Fibroblast of mammary gland (primary cell): Measurements from ENCODE around the gene AZGP1.

Experiments used
- DNase-seq: peaks from one replicate; pipeline ENCODE4 v3.0.0-alpha.2; 2010; ENCODE audit warnings: low read depth
- H3K4me3 ChIP-seq: 2 replicates; pipeline ENCODE4 v1.5.1; 2011; ENCODE audit warnings: low read depth, mild to moderate bottlenecking, low read length, moderate library complexity; ENCODE audit not compliant: control insufficient read depth
- TF ChIP-seq, protein P1 (sequence below): conservative IDR thresholded peaks from 2 replicates; pipeline ENCODE4 v1.5.1; 2011; ENCODE audit warnings: low read depth, low read length, inconsistent platforms; ENCODE audit not compliant: control insufficient read depth, insufficient read depth

The AZGP1 gene

DNA sequence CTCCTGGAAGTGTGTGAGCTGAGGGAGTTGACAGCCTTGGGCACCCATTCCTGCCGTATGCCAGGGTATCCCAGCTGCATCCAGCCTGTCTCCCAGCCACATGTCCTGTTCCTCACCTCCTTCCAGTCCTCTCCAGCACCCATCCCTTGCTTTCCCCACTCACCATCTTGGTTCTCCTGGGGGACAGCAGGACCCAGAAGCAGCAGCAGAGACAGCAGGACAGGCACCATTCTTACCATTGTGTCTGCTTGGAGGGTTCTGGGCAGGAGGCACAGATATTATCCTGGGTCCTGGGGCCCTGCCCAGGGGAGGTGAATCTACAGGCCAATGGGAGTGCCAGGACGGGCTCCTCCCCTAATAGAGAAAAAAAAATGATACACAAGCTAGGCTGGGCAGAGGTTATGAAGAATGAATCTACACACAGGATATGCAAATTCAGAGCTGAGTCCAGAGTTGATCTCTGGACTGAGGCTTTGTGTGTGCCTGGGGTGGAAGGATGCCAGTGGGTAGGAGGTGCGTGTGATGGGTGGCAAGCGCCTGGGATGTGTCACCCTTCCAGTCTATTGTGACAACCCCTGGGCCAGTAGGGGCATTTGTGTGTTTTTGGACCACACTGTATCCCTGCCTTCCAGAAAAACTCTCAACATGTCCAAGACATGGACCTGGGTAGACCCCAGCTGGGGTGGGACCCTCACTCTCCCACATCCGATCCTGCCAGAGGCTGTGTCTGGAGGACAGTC is at the start of gene AZGP1:
Gene AZGP1, minus strand, starts transcription at position 250 of the 740 bp plus-strand sequence. Its CDS starts 11 bp downstream, at position 239.
- peak; percentile 7 for DNase-seq
- H3K4me3 ChIP-seq: no peak within 1 kb of the TSS
- TF ChIP-seq, protein P1, sequence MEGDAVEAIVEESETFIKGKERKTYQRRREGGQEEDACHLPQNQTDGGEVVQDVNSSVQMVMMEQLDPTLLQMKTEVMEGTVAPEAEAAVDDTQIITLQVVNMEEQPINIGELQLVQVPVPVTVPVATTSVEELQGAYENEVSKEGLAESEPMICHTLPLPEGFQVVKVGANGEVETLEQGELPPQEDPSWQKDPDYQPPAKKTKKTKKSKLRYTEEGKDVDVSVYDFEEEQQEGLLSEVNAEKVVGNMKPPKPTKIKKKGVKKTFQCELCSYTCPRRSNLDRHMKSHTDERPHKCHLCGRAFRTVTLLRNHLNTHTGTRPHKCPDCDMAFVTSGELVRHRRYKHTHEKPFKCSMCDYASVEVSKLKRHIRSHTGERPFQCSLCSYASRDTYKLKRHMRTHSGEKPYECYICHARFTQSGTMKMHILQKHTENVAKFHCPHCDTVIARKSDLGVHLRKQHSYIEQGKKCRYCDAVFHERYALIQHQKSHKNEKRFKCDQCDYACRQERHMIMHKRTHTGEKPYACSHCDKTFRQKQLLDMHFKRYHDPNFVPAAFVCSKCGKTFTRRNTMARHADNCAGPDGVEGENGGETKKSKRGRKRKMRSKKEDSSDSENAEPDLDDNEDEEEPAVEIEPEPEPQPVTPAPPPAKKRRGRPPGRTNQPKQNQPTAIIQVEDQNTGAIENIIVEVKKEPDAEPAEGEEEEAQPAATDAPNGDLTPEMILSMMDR: no peak

DNA sequence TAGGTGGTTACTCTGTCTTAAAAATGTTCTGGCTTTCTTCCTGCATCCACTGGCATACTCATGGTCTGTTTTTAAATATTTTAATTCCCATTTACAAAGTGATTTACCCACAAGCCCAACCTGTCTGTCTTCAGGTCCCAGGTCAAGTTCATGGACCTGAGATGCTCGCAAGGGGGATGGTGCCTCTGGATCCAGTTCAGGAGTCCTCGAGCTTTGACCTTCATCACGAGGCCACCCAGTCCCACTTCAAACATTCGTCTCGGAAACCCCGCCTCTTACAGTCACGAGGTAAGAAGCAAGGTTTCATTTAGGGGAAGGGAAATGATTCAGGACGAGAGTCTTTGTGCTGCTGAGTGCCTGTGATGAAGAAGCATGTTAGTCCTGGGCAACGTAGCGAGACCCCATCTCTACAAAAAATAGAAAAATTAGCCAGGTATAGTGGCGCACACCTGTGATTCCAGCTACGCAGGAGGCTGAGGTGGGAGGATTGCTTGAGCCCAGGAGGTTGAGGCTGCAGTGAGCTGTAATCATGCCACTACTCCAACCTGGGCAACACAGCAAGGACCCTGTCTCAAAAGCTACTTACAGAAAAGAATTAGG is 48.3 kb upstream of the AZGP1 start:
- no peak for DNase-seq
- TF ChIP-seq, protein P1: no peak

DNA sequence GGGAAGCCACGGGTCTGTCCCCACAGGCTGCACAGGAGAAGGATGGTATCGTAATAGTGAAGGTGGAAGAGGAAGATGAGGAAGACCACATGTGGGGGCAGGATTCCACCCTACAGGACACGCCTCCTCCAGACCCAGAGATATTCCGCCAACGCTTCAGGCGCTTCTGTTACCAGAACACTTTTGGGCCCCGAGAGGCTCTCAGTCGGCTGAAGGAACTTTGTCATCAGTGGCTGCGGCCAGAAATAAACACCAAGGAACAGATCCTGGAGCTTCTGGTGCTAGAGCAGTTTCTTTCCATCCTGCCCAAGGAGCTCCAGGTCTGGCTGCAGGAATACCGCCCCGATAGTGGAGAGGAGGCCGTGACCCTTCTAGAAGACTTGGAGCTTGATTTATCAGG is 47.7 kb upstream of the AZGP1 start:
- no peak for DNase-seq
- no peak overlapping the region for H3K4me3 ChIP-seq
- TF ChIP-seq, protein P1: no peak

More for the DNA sequence above, 48.3 kb upstream of the AZGP1 start:
- no peak overlapping the region for H3K4me3 ChIP-seq

DNA sequence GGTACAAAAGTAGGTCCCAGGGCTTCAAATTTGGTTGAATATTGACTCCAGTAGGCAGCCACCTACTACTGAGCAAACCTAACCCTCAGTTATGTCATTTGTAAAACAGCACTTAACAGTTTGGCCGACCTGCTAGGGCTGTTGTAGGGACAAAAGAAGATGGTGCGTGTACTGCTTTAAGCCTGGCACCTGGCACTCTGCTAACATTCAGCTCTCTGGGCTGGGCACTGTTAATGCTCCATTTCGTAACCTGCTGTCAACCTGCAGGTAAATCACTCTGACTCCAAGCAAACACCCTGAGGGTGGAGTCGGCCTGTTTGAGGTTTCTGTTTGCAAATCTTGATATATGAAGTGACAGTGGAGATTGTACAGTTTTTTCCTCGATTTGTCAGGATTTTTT is 46.8 kb upstream of the AZGP1 start:
- TF ChIP-seq, protein P1: no peak
- no peak overlapping the region for H3K4me3 ChIP-seq

DNA sequence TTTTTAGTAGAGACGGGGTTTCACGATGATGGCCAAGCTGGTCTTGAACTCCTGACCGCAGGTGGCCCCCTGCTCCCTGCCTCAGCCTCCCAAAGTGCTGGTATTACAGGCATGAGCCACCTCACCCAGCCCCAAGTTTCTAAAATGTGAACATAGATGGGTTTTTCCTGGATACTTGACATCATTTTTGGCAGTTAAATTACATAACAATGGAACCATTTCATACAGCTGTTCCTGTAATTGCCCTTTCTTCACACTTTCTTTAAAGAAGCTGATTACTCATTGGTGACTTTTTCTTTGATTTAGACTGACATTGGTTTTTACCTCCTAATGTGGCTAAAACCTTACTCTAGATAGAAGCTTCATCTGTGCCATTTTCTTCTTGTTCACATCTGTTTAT is 45.5 kb upstream of the AZGP1 start:
- TF ChIP-seq, protein P1: no peak
- H3K4me3 ChIP-seq: no peak overlapping the region
- DNase-seq: no peak

More for the DNA sequence above, 46.8 kb upstream of the AZGP1 start:
- DNase-seq: no peak

DNA sequence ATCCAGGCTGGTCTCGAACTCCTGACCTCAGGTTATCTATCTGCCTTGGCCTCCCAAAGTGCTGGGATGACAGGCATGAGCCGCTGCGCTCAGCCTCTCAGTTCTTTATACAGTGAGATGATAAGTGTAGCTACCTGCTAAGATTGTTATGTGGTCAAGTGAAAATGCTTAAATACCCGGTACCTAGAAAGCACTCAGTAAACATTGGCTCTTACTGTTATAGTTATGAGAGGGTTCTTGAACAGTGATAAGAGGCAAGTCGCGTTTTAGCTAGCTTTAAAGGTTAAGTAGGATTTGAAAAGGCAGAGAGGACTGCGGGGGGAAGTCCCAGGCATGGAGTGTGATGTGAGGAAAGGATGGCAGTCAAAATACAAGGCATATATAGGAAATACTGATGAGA is 44.1 kb upstream of the AZGP1 start:
- DNase-seq: no peak
- no peak overlapping the region for H3K4me3 ChIP-seq
- TF ChIP-seq, protein P1: no peak
